K562 (cell line): ENCODE results near the gene SLC16A1. TPM values are rescaled to one million over a fixed set of nuclear protein-coding genes. Genes with fewer than 3 reads are reported as not detected.
A peak's percentile ranks its signal among the peaks of the same experiment; 100 is the strongest.

Experiments
- ARID1B ChIP-seq: fragments of 450-650 bp; IDR thresholded peaks from 2 replicates; pipeline ENCODE4 v1.6.1; 2016; ENCODE audit warnings: antibody characterized with exemption, mild to moderate bottlenecking, inconsistent platforms
- ARNT ChIP-seq, 2 experiments: fragments of 450-650 bp; IDR thresholded peaks; 2 replicates each; pipeline ENCODE4 v1.6.1; 2016; ENCODE audit warnings: mild to moderate bottlenecking in 1 of 2
- CC2D1A ChIP-seq: fragments of 450-650 bp; IDR thresholded peaks from 2 replicates; pipeline ENCODE4 v1.6.1; 2017; ENCODE audit warnings: mild to moderate bottlenecking
- CHD4 ChIP-seq: fragments of 200-600 bp; sonication (generic); IDR thresholded peaks from 3 replicates; pipeline ENCODE4 v1.6.1; 2012; ENCODE audit warnings: low read depth, mild to moderate bottlenecking, mixed read lengths, low read length, inconsistent platforms; ENCODE audit not compliant: insufficient read depth, insufficient replicate concordance, poor library complexity, severe bottlenecking
- CTBP1 ChIP-seq: fragments of 450-650 bp; IDR thresholded peaks from 2 replicates; pipeline ENCODE4 v1.6.1; 2016; ENCODE audit warnings: borderline replicate concordance
- DPF2 ChIP-seq: fragments of 450-650 bp; IDR thresholded peaks from 2 replicates; pipeline ENCODE4 v1.6.1; 2016
- EGR1 ChIP-seq: fragments of 450-650 bp; conservative IDR thresholded peaks from 2 replicates; pipeline ENCODE4 v1.6.1; 2017; ENCODE audit warnings: mild to moderate bottlenecking
- HDAC1 ChIP-seq, 2 experiments: fragments of 450-650 bp; IDR thresholded peaks; 2 replicates each; pipeline ENCODE4 v1.6.1; 2016 to 2017; ENCODE audit warnings: inconsistent platforms in 1 of 2, mild to moderate bottlenecking in 1 of 2, moderate library complexity in 1 of 2
- HDAC2 ChIP-seq: fragments of 450-650 bp; IDR thresholded peaks from 2 replicates; pipeline ENCODE4 v1.6.1; 2016; ENCODE audit warnings: mild to moderate bottlenecking
- HDAC3 ChIP-seq: fragments of 450-650 bp; IDR thresholded peaks from 2 replicates; pipeline ENCODE4 v1.6.1; 2018; ENCODE audit warnings: borderline replicate concordance, mild to moderate bottlenecking, moderate library complexity; ENCODE audit not compliant: partially characterized antibody
- ILK ChIP-seq: fragments of 450-650 bp; IDR thresholded peaks from 2 replicates; pipeline ENCODE4 v1.6.1; 2016; ENCODE audit warnings: missing genetic modification characterization, low read depth, mild to moderate bottlenecking, missing compliant biosample characterization, moderate library complexity, borderline replicate concordance
- KDM1A ChIP-seq, 2 experiments: fragments of 450-650 bp; IDR thresholded peaks; 2 replicates each; pipeline ENCODE4 v1.6.1; 2016; ENCODE audit warnings: mild to moderate bottlenecking in 2 of 2
- KLF16 ChIP-seq: IDR thresholded peaks from 2 replicates; pipeline ENCODE4 v1.6.1; 2016; ENCODE audit warnings: antibody characterized with exemption
- MAZ ChIP-seq, 2 experiments: fragments of 450-650 bp in 1 of 2; sonication (generic) in 1 of 2; formaldehyde crosslinking; IDR thresholded peaks in 1 of 2; conservative IDR thresholded peaks in 1 of 2; 2 replicates each; pipeline versions ENCODE4 v1.4.0 to v1.5.0; 2020; ENCODE audit warnings: mild to moderate bottlenecking in 1 of 2, missing genetic modification reagents in 1 of 2
- NCOA1 ChIP-seq: fragments of 450-650 bp; IDR thresholded peaks from 2 replicates; pipeline ENCODE4 v1.6.1; 2016; ENCODE audit warnings: low read depth
- POLR2B ChIP-seq: fragments of 450-650 bp; IDR thresholded peaks from 2 replicates; pipeline ENCODE4 v1.6.1; 2018; ENCODE audit warnings: low read depth; ENCODE audit not compliant: partially characterized antibody
- RCOR1 ChIP-seq, 2 experiments: IDR thresholded peaks; 2 replicates each; pipeline ENCODE4 v1.6.1; 2012; ENCODE audit warnings: low read depth in 2 of 2, low read length in 2 of 2, borderline replicate concordance in 1 of 2, improper control_type of control experiment in 1 of 2
- SMARCA5 ChIP-seq: fragments of 450-650 bp; IDR thresholded peaks from 2 replicates; pipeline ENCODE4 v1.6.1; 2016
- TAF7 ChIP-seq: fragments of 450-650 bp; IDR thresholded peaks from 2 replicates; pipeline ENCODE4 v1.6.1; 2016; ENCODE audit warnings: missing genetic modification characterization, missing compliant biosample characterization
- TEAD4 ChIP-seq, 2 experiments: sonication (generic) in 1 of 2; formaldehyde crosslinking in 1 of 2; IDR thresholded peaks; 2 replicates each; pipeline versions ENCODE4 v1.6.1 to v1.8.0; 2012 to 2022; ENCODE audit warnings: borderline replicate concordance in 1 of 2, inconsistent platforms in 1 of 2, low read length in 1 of 2, mild to moderate bottlenecking in 1 of 2, missing genetic modification reagents in 1 of 2
- TRIM28 ChIP-seq: fragments of 450-650 bp; IDR thresholded peaks from 2 replicates; pipeline ENCODE4 v1.6.1; 2017
- ZEB2 ChIP-seq: fragments of 450-650 bp; IDR thresholded peaks from 2 replicates; pipeline ENCODE4 v1.6.1; 2016
- ZNF197 ChIP-seq: fragments of 200-800 bp; sonication (Bioruptor generic); IDR thresholded peaks from 2 replicates; pipeline ENCODE4 v1.6.1; 2016; ENCODE audit warnings: low read depth, missing genetic modification characterization, missing compliant biosample characterization
- polyA plus RNA-seq, 8 experiments: library from polyadenylated mRNA; depleted of rRNA in 4 of 8; stranded (reverse) in 5 of 8; unstranded in 3 of 8; fragments of >200 nt; fragmentation: Nextera tagmentation in 2 of 8; fragmentation: Illumina TruSeq in 1 of 8; extraction: Ambion mirVana in 2 of 8; extraction: Trizol in 1 of 8; gene quantifications; 2 replicates each; pipeline versions ENCODE4 v1.2.1 to v1.2.3, GENCODE V29; 2011 to 2014; ENCODE audit warnings: inconsistent platforms in 1 of 8, missing spikeins in 1 of 8
- total RNA-seq, 7 experiments: library from RNA; depleted of rRNA in 6 of 7; stranded (reverse); fragments of >200 nt in 6 of 7; fragmentation: Illumina TruSeq in 2 of 7; extraction: Trizol in 2 of 7; gene quantifications; 2 replicates each; pipeline versions ENCODE4 v1.2.1 to v1.2.3, GENCODE V29; 2011 to 2021; ENCODE audit warnings: low replicate concordance in 1 of 7
- TF ChIP-seq, protein P1 (sequence below): fragments of 200-800 bp; sonication (Bioruptor generic); IDR thresholded peaks from 2 replicates; pipeline ENCODE4 v1.6.1; 2017; ENCODE audit warnings: missing genetic modification characterization, missing compliant biosample characterization
- TF ChIP-seq, protein P2 (sequence below): fragments of 450-650 bp; IDR thresholded peaks from 2 replicates; pipeline ENCODE4 v1.7.1; 2018; ENCODE audit warnings: mild to moderate bottlenecking, low read depth; ENCODE audit not compliant: partially characterized antibody

SLC16A1 gene
- total and polyA plus RNA-seq, 9 of the 15 experiments (the other 6 are each of a cell fraction or from before 2014, with no cell fraction given), result 73.1 to 244 (median 117) TPM

DNA sequence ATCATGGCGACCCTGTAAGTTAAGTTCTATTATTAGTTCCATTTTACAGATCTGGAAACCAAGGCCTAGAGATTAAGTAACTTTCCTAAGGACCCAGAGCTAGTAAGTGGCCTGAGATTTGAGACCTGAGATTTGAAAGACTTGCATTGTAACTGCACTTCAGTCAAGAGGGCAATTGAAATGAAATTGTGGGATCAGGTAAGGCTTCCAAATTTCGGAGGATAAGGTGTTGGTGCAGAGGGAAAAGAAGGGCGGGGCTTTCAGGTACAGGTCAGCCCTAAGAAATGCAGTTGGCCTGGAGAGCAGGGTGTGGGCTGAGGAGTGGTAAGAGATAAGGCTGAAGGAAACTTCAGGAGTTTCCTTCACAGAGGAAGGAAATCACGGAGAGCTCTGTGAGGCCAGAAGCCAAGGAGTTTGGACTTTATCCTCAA lies 51.1 kb downstream of the SLC16A1 start (continued):
- TF ChIP-seq ZEB2 (peak; percentile 86; the same call in 1 of the 2 replicates), SMARCA5 (peak; percentile 89), HDAC1 (IDR thresholded peaks at IDR 0.05) (peak; percentile 41 to 65; a peak in 2 of 4 replicates), TAF7 (tag) (no peak), CHD4 (peak; percentile 89), EGR1 (0 out of 2 replicates have a peak, but pooled peaks have one; percentile 1), HDAC2 (peak; percentile 80; the same call in 1 of the 2 replicates), MAZ (CRISPR knock-in tag; conservative IDR thresholded peaks at IDR 0.05 in 1 of 2, IDR thresholded peaks at IDR 0.05 in 1 of 2) (peak in 1 of 2 experiments; percentile 18; a peak in 1 of 4 replicates), NCOA1 (no peak), ARNT (IDR thresholded peaks at IDR 0.05) (0 out of 4 replicates have a peak, but pooled peaks of 1 of the 2 experiments have one; percentile 29), KLF16 (no peak), DPF2 (peak; percentile 41; the same call in 1 of the 2 replicates), RCOR1 (IDR thresholded peaks at IDR 0.05; ENCODE audit: borderline replicate concordance in 1 of 2, low read depth in 2 of 2, low read length in 2 of 2) (peak in 1 of 2 experiments; percentile 70; a peak in 1 of 4 replicates), CC2D1A (peak; percentile 32; the same call in 1 of the 2 replicates), POLR2B (peak; percentile 20), ILK (tag) (0 out of 2 replicates have a peak, but pooled peaks have one; percentile 10), TRIM28 (no peak), HDAC3 (peak; percentile 23), CTBP1 (peak; percentile 68), ZNF197 (CRISPR knock-in tag) (0 out of 2 replicates have a peak, but pooled peaks have one; percentile 5), TEAD4 (IDR thresholded peaks at IDR 0.05; ENCODE audit: low read length) (0 out of 2 replicates have a peak, but pooled peaks have one; percentile 19), TEAD4 (CRISPR knock-in tag; IDR thresholded peaks at IDR 0.05; ENCODE audit: borderline replicate concordance) (no peak), KDM1A (IDR thresholded peaks at IDR 0.05) (peak; percentile 91 to 95), ARID1B (peak; percentile 50)
- TF ChIP-seq, protein P1, sequence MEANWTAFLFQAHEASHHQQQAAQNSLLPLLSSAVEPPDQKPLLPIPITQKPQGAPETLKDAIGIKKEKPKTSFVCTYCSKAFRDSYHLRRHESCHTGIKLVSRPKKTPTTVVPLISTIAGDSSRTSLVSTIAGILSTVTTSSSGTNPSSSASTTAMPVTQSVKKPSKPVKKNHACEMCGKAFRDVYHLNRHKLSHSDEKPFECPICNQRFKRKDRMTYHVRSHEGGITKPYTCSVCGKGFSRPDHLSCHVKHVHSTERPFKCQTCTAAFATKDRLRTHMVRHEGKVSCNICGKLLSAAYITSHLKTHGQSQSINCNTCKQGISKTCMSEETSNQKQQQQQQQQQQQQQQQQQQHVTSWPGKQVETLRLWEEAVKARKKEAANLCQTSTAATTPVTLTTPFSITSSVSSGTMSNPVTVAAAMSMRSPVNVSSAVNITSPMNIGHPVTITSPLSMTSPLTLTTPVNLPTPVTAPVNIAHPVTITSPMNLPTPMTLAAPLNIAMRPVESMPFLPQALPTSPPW (CRISPR knock-in tag), result no peak
- TF ChIP-seq, protein P2, sequence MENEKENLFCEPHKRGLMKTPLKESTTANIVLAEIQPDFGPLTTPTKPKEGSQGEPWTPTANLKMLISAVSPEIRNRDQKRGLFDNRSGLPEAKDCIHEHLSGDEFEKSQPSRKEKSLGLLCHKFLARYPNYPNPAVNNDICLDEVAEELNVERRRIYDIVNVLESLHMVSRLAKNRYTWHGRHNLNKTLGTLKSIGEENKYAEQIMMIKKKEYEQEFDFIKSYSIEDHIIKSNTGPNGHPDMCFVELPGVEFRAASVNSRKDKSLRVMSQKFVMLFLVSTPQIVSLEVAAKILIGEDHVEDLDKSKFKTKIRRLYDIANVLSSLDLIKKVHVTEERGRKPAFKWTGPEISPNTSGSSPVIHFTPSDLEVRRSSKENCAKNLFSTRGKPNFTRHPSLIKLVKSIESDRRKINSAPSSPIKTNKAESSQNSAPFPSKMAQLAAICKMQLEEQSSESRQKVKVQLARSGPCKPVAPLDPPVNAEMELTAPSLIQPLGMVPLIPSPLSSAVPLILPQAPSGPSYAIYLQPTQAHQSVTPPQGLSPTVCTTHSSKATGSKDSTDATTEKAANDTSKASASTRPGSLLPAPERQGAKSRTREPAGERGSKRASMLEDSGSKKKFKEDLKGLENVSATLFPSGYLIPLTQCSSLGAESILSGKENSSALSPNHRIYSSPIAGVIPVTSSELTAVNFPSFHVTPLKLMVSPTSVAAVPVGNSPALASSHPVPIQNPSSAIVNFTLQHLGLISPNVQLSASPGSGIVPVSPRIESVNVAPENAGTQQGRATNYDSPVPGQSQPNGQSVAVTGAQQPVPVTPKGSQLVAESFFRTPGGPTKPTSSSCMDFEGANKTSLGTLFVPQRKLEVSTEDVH, result peak; percentile 16
